Thyroid gland (tissue), 4 donors: ENCODE data around the gene MEAF6.

Experiments used
- POLR2A ChIP-seq, 2 donors: fragments of 450-650 bp; IDR thresholded peaks; one replicate each; pipeline ENCODE4 v1.6.1; 2017; ENCODE audit warnings: antibody characterized with exemption in 2 of 2, mild to moderate bottlenecking in 2 of 2, moderate library complexity in 1 of 2
- TF ChIP-seq, protein P1 (sequence below), 6 experiments: fragments of 200-600 bp in 3 of 6; fragments of 450-650 bp in 3 of 6; sonication (generic) in 3 of 6; IDR thresholded peaks; one replicate each; pipeline ENCODE4 v1.5.1; 2016 to 2019; ENCODE audit warnings: antibody characterized with exemption in 6 of 6, mild to moderate bottlenecking in 2 of 6, inconsistent platforms in 1 of 6, moderate library complexity in 1 of 6

DNA sequence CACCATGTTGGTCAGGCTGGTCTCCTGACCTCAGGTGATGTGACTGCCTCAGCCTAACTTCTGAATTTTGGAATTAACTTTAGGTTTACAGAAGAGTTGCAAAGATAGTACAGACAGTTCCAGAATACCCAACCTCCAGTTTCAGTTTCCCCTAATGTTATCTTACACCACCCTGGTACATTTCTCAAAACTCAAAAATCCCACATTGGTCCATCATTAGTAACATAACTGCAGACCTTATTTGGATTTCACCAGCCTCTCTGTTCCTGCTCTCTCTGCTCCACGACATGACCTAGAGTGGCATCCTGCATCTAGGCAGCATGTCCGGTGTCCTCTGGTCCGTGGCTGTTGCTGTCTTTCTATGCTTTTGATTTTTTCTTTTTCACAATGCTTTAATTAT lies 45.2 kb downstream of the MEAF6 start:
- TF ChIP-seq, protein P1, sequence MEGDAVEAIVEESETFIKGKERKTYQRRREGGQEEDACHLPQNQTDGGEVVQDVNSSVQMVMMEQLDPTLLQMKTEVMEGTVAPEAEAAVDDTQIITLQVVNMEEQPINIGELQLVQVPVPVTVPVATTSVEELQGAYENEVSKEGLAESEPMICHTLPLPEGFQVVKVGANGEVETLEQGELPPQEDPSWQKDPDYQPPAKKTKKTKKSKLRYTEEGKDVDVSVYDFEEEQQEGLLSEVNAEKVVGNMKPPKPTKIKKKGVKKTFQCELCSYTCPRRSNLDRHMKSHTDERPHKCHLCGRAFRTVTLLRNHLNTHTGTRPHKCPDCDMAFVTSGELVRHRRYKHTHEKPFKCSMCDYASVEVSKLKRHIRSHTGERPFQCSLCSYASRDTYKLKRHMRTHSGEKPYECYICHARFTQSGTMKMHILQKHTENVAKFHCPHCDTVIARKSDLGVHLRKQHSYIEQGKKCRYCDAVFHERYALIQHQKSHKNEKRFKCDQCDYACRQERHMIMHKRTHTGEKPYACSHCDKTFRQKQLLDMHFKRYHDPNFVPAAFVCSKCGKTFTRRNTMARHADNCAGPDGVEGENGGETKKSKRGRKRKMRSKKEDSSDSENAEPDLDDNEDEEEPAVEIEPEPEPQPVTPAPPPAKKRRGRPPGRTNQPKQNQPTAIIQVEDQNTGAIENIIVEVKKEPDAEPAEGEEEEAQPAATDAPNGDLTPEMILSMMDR (IDR thresholded peaks at IDR 0.05) = no peak
- no peak for TF ChIP-seq POLR2A (IDR thresholded peaks at IDR 0.05)
